Fibroblast of the aortic adventitia (primary cell): ENCODE results near the gene SNX17. TPM values are rescaled to one million over a fixed set of nuclear protein-coding genes. Genes with fewer than 3 reads are reported as not detected.
"Not testable (repeated sequence)": the region's sequence is repeated elsewhere in the genome, so short reads cannot be mapped to it uniquely, and the experiment has no call there.

Experiments
- DNase-seq: peaks from one replicate; pipeline ENCODE4 v3.0.0-alpha.2; 2010; ENCODE audit warnings: low read depth
- H3K4me3 ChIP-seq: 2 replicates; pipeline ENCODE4 v1.5.1; 2011; ENCODE audit warnings: low read depth, mild to moderate bottlenecking, control low read depth, low read length, moderate library complexity
- total RNA-seq: library from RNA; depleted of rRNA; stranded (reverse); fragments of >200 nt; gene quantifications from 2 replicates; pipeline ENCODE4 v1.2.3, GENCODE V29; 2012; ENCODE audit warnings: low replicate concordance
- TF ChIP-seq, protein P1 (sequence below): IDR thresholded peaks from 2 replicates; pipeline ENCODE4 v1.5.1; 2011; ENCODE audit warnings: mild to moderate bottlenecking, low read length, control low read depth, inconsistent platforms; ENCODE audit not compliant: insufficient read depth

The SNX17 gene
- total RNA-seq, 1 donor = 125 TPM

DNA sequence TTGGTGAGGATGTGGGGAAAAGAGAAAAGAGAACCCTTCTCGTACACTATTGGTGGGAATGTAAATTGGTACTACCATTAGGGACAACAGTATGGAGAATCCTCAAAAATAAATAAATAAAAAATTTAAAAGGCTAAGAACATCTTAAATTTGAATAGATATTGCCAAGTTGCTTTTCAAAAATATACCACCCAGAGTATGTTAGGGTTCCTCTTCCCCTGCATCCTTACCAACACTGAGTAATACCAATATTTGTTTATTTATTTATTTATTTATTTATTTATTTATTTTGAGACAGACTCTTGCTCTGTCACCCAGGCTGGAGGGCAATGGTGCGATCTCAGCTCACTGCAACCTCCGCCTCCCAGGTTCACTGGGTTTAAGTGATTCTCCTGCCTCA is 52.5 kb downstream of the SNX17 start:
- H3K4me3 ChIP-seq = no peak overlapping the region
- no peak for DNase-seq
- TF ChIP-seq, protein P1, sequence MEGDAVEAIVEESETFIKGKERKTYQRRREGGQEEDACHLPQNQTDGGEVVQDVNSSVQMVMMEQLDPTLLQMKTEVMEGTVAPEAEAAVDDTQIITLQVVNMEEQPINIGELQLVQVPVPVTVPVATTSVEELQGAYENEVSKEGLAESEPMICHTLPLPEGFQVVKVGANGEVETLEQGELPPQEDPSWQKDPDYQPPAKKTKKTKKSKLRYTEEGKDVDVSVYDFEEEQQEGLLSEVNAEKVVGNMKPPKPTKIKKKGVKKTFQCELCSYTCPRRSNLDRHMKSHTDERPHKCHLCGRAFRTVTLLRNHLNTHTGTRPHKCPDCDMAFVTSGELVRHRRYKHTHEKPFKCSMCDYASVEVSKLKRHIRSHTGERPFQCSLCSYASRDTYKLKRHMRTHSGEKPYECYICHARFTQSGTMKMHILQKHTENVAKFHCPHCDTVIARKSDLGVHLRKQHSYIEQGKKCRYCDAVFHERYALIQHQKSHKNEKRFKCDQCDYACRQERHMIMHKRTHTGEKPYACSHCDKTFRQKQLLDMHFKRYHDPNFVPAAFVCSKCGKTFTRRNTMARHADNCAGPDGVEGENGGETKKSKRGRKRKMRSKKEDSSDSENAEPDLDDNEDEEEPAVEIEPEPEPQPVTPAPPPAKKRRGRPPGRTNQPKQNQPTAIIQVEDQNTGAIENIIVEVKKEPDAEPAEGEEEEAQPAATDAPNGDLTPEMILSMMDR = no peak

GRCh38 chr2:27425039-27425438 is 54.6 kb downstream of the SNX17 start:
- not testable (repeated sequence) for DNase-seq, H3K4me3 ChIP-seq

Other genes with a start within 250 kb of the SNX17 start
- gene ABHD1, start 246.8 kb upstream of the SNX17 start, total RNA-seq = 0.09 TPM in 1 of 2 replicates, not detected in the other
- 37.0 and 46.0 TPM in 2 replicates for gene PREB, start 236.0 kb upstream of the SNX17 start, total RNA-seq
- gene PRR30, start 231.2 kb upstream of the SNX17 start, total RNA-seq = not detected in 2 replicates
- 2.3 TPM in 1 of 2 replicates, not detected in the other for gene TCF23, start 221.6 kb upstream of the SNX17 start, total RNA-seq
- gene ATRAID, start 158.6 kb upstream of the SNX17 start, total RNA-seq = 135 and 216 TPM in 2 replicates
- 12.9 and 20.0 TPM in 2 replicates for gene SLC5A6, start 158.3 kb upstream of the SNX17 start, total RNA-seq
- 28.9 and 35.5 TPM in 2 replicates for gene CAD, start 153.2 kb upstream of the SNX17 start, total RNA-seq
- 0.09 and 0.25 TPM in 2 replicates for gene SLC30A3, start 107.6 kb upstream of the SNX17 start, total RNA-seq
- gene DNAJC5G, start 95.2 kb upstream of the SNX17 start, total RNA-seq = not detected in 2 replicates
- not detected in 2 replicates for gene TRIM54, start 88.2 kb upstream of the SNX17 start, total RNA-seq
- 0.27 and 1.1 TPM in 2 replicates for gene UCN, start 62.2 kb upstream of the SNX17 start, total RNA-seq
- gene MPV17, start 47.5 kb upstream of the SNX17 start, total RNA-seq = 37.7 and 92.8 TPM in 2 replicates
- 27.2 and 33.4 TPM in 2 replicates for gene GTF3C2, start 13.9 kb upstream of the SNX17 start, total RNA-seq
- gene EIF2B4, start 278 bp upstream of the SNX17 start, total RNA-seq = 28.5 and 29.7 TPM in 2 replicates
- 7.3 and 19.2 TPM in 2 replicates for gene ZNF513, start 10.1 kb downstream of the SNX17 start, total RNA-seq
- 62.2 and 146 TPM in 2 replicates for gene PPM1G, start 39.0 kb downstream of the SNX17 start, total RNA-seq
- 40.1 and 118 TPM in 2 replicates for gene NRBP1, start 58.0 kb downstream of the SNX17 start, total RNA-seq
- not detected in 2 replicates for gene KRTCAP3, start 71.8 kb downstream of the SNX17 start, total RNA-seq
- gene IFT172, start 119.1 kb downstream of the SNX17 start, total RNA-seq = 24.4 and 25.7 TPM in 2 replicates
- gene FNDC4, start 124.6 kb downstream of the SNX17 start, total RNA-seq = 7.3 and 45.8 TPM in 2 replicates
- gene GCKR, start 126.2 kb downstream of the SNX17 start, total RNA-seq = 4.5 and 4.9 TPM in 2 replicates
- gene ZNF512, start 212.4 kb downstream of the SNX17 start, total RNA-seq = 32.2 and 34.7 TPM in 2 replicates